ENCODE measurements around the gene ADCY3. TPM values are rescaled to one million over a fixed set of nuclear protein-coding genes. Genes with fewer than 3 reads are reported as not detected.

ADCY3 gene
- total and polyA plus RNA-seq, 10 of the 15 experiments (the other 5 are each of a cell fraction or from before 2014, with no cell fraction given): 2.8 to 102 (median 50.4) TPM

GRCh38 chr2:24922556-24922955 is 2.5 kb upstream of the ADCY3 start:
- BruUV-seq (replicated peaks): no TSS peak
- RAD21 ChIA-PET (ENCODE audit: unreplicated experiment): no interaction called here
- intact Hi-C loops (cut with micrococcal nuclease; ENCODE audit: unreplicated experiment): no loop called here
- Histone ChIP-seq H3K4me2 (ENCODE audit: control insufficient read depth, insufficient read depth) (no peak overlapping the region), H3K36me3 (ENCODE audit: control insufficient read depth in 2 of 2, insufficient read depth in 2 of 2, low read length in 1 of 2) (no peaks in the 10 kb centered on the region; a peak in 1 of 4 replicates), H3K27ac (ENCODE audit: control insufficient read depth, insufficient read depth) (no peak overlapping the region), H2AFZ (ENCODE audit: control insufficient read depth, low read depth, low read length) (no peak overlapping the region), H3K27me3 (replicated peaks in 1 of 2; ENCODE audit: control insufficient read depth in 2 of 2, insufficient read depth in 2 of 2, low read length in 1 of 2) (no peaks in the 10 kb centered on the region), H3K9ac (ENCODE audit: control insufficient read depth, insufficient read depth, low read length) (no peak overlapping the region), H3K4me3 (no peak overlapping the region), H3K9me3 (replicated peaks; ENCODE audit: control insufficient read depth, insufficient read depth, low read length) (no peaks in the 10 kb centered on the region), H4K20me1 (ENCODE audit: control insufficient read depth, insufficient read depth) (peaks cover 7% of the 10 kb centered on the region; the same call in 1 of the 2 replicates), H3K4me1 (ENCODE audit: control insufficient read depth, insufficient read depth, low read length) (peaks cover 34% of the 10 kb centered on the region), H3K79me2 (ENCODE audit: control insufficient read depth, insufficient read depth, low read length) (peaks cover 21% of the 10 kb centered on the region)
- TF ChIP-seq ZNF622 (IDR thresholded peaks at IDR 0.05) (no peak), USF1 (IDR thresholded peaks at IDR 0.05; ENCODE audit: borderline replicate concordance, extremely low read length, insufficient read depth, low read depth, low read length) (no peak), ZNF384 (IDR thresholded peaks at IDR 0.05; ENCODE audit: borderline replicate concordance, low read depth, low read length) (no peak), CHD2 (IDR thresholded peaks at IDR 0.05; ENCODE audit: borderline replicate concordance, low read depth, low read length) (no peak), HCFC1 (IDR thresholded peaks at IDR 0.05; ENCODE audit: low read length) (no peak), RAD51 (IDR thresholded peaks at IDR 0.05) (no peak), NR2C2 (IDR thresholded peaks at IDR 0.05; ENCODE audit: borderline replicate concordance, control insufficient read depth, insufficient read length, low read depth) (no peak), YBX1 (IDR thresholded peaks at IDR 0.05) (no peak), GABPA (IDR thresholded peaks at IDR 0.05; ENCODE audit: low read depth) (no peak), RFX5 (IDR thresholded peaks at IDR 0.05; ENCODE audit: low read depth, low read length) (no peak), POLR2AphosphoS2 (IDR thresholded peaks at IDR 0.05; ENCODE audit: low read depth, low read length) (no peak), TCF7 (IDR thresholded peaks at IDR 0.05; ENCODE audit: borderline replicate concordance) (no peak), KDM1A (IDR thresholded peaks at IDR 0.05; ENCODE audit: borderline replicate concordance) (no peak), ZNF274 (IDR thresholded peaks at IDR 0.05; ENCODE audit: insufficient read depth, insufficient read length) (no peak), MTA3 (IDR thresholded peaks at IDR 0.05; ENCODE audit: borderline replicate concordance, low read length) (no peak), RELA (IDR thresholded peaks at IDR 0.05; ENCODE audit: borderline replicate concordance, partially characterized antibody) (no peak), HDAC6 (IDR thresholded peaks at IDR 0.05; ENCODE audit: unreplicated experiment) (no peak)
- TF ChIP-seq, protein P1, sequence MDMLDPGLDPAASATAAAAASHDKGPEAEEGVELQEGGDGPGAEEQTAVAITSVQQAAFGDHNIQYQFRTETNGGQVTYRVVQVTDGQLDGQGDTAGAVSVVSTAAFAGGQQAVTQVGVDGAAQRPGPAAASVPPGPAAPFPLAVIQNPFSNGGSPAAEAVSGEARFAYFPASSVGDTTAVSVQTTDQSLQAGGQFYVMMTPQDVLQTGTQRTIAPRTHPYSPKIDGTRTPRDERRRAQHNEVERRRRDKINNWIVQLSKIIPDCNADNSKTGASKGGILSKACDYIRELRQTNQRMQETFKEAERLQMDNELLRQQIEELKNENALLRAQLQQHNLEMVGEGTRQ (IDR thresholded peaks at IDR 0.05; ENCODE audit: borderline replicate concordance, low read depth, low read length): no peak
- 100% methylated on average over 1 of the region's 1 CpG for WGBS (ENCODE audit: insufficient coverage, insufficient replicate concordance, low lambda C conversion rate, missing lambda C conversion rate)
- SMC1A ChIA-PET (ENCODE audit: uncharacterized antibody, unreplicated experiment): no interaction called here
- FAIRE-seq (no peak), ATAC-seq (no peak), DNase-seq (ENCODE audit: low read depth, low spot score) (no peak)
- POLR2A ChIA-PET: no interaction called here
- in situ Hi-C loops (cut with MboI): no loop called here
- CTCF ChIA-PET: no interaction called here
